GM21381 (cell line): ENCODE results near the gene FMNL2.

Experiments used
- ATAC-seq: cut with Tn5 transposase; IDR thresholded peaks from one replicate; pipeline ENCODE4 v1.9.1; 2021; ENCODE audit warnings: mild to moderate bottlenecking, moderate library complexity; ENCODE audit not compliant: unreplicated experiment

FMNL2 gene

GRCh38 chr2:152400607-152401214 is 65.7 kb downstream of the FMNL2 start:
- no peak for ATAC-seq

GRCh38 chr2:152402780-152403759 is 68.1 kb downstream of the FMNL2 start:
- ATAC-seq: no peak

GRCh38 chr2:152405206-152406118 is 70.5 kb downstream of the FMNL2 start:
- ATAC-seq: peak; percentile 15

GRCh38 chr2:152406119-152406835 is 71.3 kb downstream of the FMNL2 start:
- peak; percentile 40 for ATAC-seq

- ATAC-seq: no peak
Measured at GRCh38 chr2:152406836-152407161, 71.8 kb downstream of the FMNL2 start.

GRCh38 chr2:152407204-152407721 is 72.3 kb downstream of the FMNL2 start:
- ATAC-seq: peak; percentile 86

- ATAC-seq: no peak
Measured at GRCh38 chr2:152407806-152408205, 72.8 kb downstream of the FMNL2 start.

GRCh38 chr2:152408254-152408653 is 73.3 kb downstream of the FMNL2 start:
- ATAC-seq: no peak

GRCh38 chr2:152409386-152410164 is 74.6 kb downstream of the FMNL2 start:
- no peak for ATAC-seq

- no peak for ATAC-seq
Measured at GRCh38 chr2:152410165-152410597, 75.2 kb downstream of the FMNL2 start.

GRCh38 chr2:152411154-152411553 is 76.2 kb downstream of the FMNL2 start:
- no peak for ATAC-seq

- no peak for ATAC-seq
Measured at GRCh38 chr2:152413228-152414030, 78.5 kb downstream of the FMNL2 start.

GRCh38 chr2:152415231-152415642 is 80.3 kb downstream of the FMNL2 start:
- no peak for ATAC-seq

- ATAC-seq: no peak
Measured at GRCh38 chr2:152415796-152416195, 80.8 kb downstream of the FMNL2 start.

- ATAC-seq: peak; percentile 29
Measured at GRCh38 chr2:152418688-152419087, 83.7 kb downstream of the FMNL2 start.

GRCh38 chr2:152419944-152420343 is 85.0 kb downstream of the FMNL2 start:
- ATAC-seq: no peak

- ATAC-seq: no peak
Measured at GRCh38 chr2:152420363-152420762, 85.4 kb downstream of the FMNL2 start.

- ATAC-seq: no peak
Measured at GRCh38 chr2:152420936-152421335, 86.0 kb downstream of the FMNL2 start.
